Transverse colon (tissue), 4 donors: ENCODE results near the gene LPIN1. TPM values are rescaled to one million over a fixed set of nuclear protein-coding genes. Genes with fewer than 3 reads are reported as not detected.

ENCODE experiments used
- DNase-seq: peaks from one replicate; pipeline ENCODE4 v3.0.0-alpha.2; 2019
- H3K27ac ChIP-seq, 4 donors: fragments of 200-600 bp; sonication (generic); 2 replicates each; pipeline ENCODE4 v1.5.1; 2016 to 2018; ENCODE audit warnings: inconsistent platforms in 4 of 4
- H3K27me3 ChIP-seq: fragments of 200-600 bp; sonication (generic); 2 replicates; pipeline ENCODE4 v1.5.1; 2017; ENCODE audit warnings: inconsistent platforms
- H3K36me3 ChIP-seq, 4 donors: fragments of 200-600 bp; sonication (generic); 2 replicates each; pipeline ENCODE4 v1.5.1; 2017 to 2019; ENCODE audit warnings: inconsistent platforms in 4 of 4
- H3K4me1 ChIP-seq, 4 donors: fragments of 200-600 bp; sonication (generic); 2 replicates each; pipeline ENCODE4 v1.5.1; 2017 to 2020; ENCODE audit warnings: inconsistent platforms in 4 of 4
- H3K4me3 ChIP-seq, 4 donors: fragments of 200-600 bp; sonication (generic); 1 replicate in 1 of 4; 2 replicates in 3 of 4; pipeline versions ENCODE4 v1.5.1 to v1.6.1; 2017 to 2019; ENCODE audit warnings: inconsistent platforms in 4 of 4
- H3K9me3 ChIP-seq, 2 donors: fragments of 200-600 bp; sonication (generic); 2 replicates each; pipeline ENCODE4 v1.5.1; 2017 to 2019; ENCODE audit warnings: inconsistent platforms in 2 of 2
- CTCF ChIP-seq, 5 experiments: fragments of 200-600 bp in 3 of 5; fragments of 450-650 bp in 2 of 5; sonication (generic) in 3 of 5; IDR thresholded peaks; 1 replicate in 2 of 5; 2 replicates in 3 of 5; pipeline ENCODE4 v1.5.1; 2016 to 2017; ENCODE audit warnings: antibody characterized with exemption in 5 of 5, inconsistent platforms in 3 of 5, mild to moderate bottlenecking in 2 of 5, moderate library complexity in 1 of 5
- EP300 ChIP-seq: sonication (generic); formaldehyde crosslinking; IDR thresholded peaks from one replicate; pipeline ENCODE4 v1.6.1; 2017; ENCODE audit warnings: antibody characterized with exemption, low read depth
- POLR2A ChIP-seq: fragments of 450-650 bp; IDR thresholded peaks from one replicate; pipeline ENCODE4 v1.6.1; 2016; ENCODE audit warnings: antibody characterized with exemption, mild to moderate bottlenecking, moderate library complexity
- POLR2AphosphoS5 ChIP-seq, 3 donors: sonication (generic); formaldehyde crosslinking; IDR thresholded peaks; one replicate each; pipeline ENCODE4 v1.6.1; 2016; ENCODE audit warnings: antibody characterized with exemption in 3 of 3
- WGBS, 2 donors: methylation state at CpG; one replicate each; pipeline ENCODE4 v1.1.5; 2018; ENCODE audit warnings: low coverage in 1 of 2; 5-methylcytosine and 5-hydroxymethylcytosine counted together
- in situ Hi-C, 4 donors: fragments of 200-750 bp; cut with MboI; loops; one replicate each; pipeline versions ENCODE4 v1.15.0 to v1.15.1; 2017; ENCODE audit warnings: low sequenced_read_pairs in 3 of 4, low pct_ligation_motif_present in 1 of 4, low pct_unique_long_range_greater_than_20kb in 1 of 4
- intact Hi-C: fragments of 100-400 bp; cut with DNase I; formaldehyde crosslinking; loops from one replicate; pipeline ENCODE4 v1.15.1; 2023; ENCODE audit warnings: low total_unique reads
- total RNA-seq, 4 donors: library from RNA; depleted of rRNA; stranded (reverse); fragments of >200 nt; gene quantifications; one replicate each; pipeline ENCODE4 v1.1.0, GENCODE V29; 2016

The LPIN1 gene
- total RNA-seq, 4 donors from 2014 or later = 19.7 to 62.1 (median 26.6) TPM

GRCh38 chr2:11871421-11871820 lies 125.0 kb downstream of the LPIN1 start:
- TF ChIP-seq POLR2A = no peak
- TF ChIP-seq CTCF (IDR thresholded peaks at IDR 0.05) = no peak
- no peak for TF ChIP-seq POLR2AphosphoS5 (IDR thresholded peaks at IDR 0.05)
- Histone ChIP-seq H3K36me3 (no peaks in the 10 kb centered on the region), H3K4me3 (no peak overlapping the region), H3K9me3 (no peaks in the 10 kb centered on the region), H3K27me3 (no peaks in the 10 kb centered on the region), H3K4me1 (peaks cover 0 to 10% (median 0%) of the 10 kb centered on the region in 4 donors), H3K27ac (no peak overlapping the region)
- DNase-seq = no peak
- 92 to 100% methylated on average over 2 to 4 of the region's 4 CpGs for WGBS, 2 donors
- in situ Hi-C loops = loop anchor here in 2 of 4 donors (10.0 to 25.0 kb wide), 2 partner anchors 193 to 841 kb away; partner anchors contain the start of gene TRIB2 (in 1 of the 2)
- intact Hi-C loops = no loop called here

GRCh38 chr2:11872247-11872947 lies 126.0 kb downstream of the LPIN1 start:
- no peaks in the 10 kb centered on the region for H3K36me3 ChIP-seq
- no peak overlapping the region for H3K4me3 ChIP-seq
- 28 to 40% methylated on average over 4 to 5 of the region's 5 CpGs for WGBS, 2 donors
- H3K27me3 ChIP-seq = no peaks in the 10 kb centered on the region
- in situ Hi-C loops = loop anchor here in 2 of 4 donors (10.0 to 25.0 kb wide), 2 partner anchors 192 to 840 kb away; partner anchors contain the start of gene TRIB2 (in 1 of the 2)
- H3K27ac ChIP-seq = no peak overlapping the region
- intact Hi-C loops = no loop called here
- no peak for TF ChIP-seq POLR2AphosphoS5 (IDR thresholded peaks at IDR 0.05)
- TF ChIP-seq EP300 = no peak
- TF ChIP-seq POLR2A = no peak
- TF ChIP-seq CTCF (IDR thresholded peaks at IDR 0.05) = no peak
- H3K4me1 ChIP-seq = peaks cover 0 to 10% (median 0%) of the 10 kb centered on the region in 4 donors
- DNase-seq = no peak
- no peaks in the 10 kb centered on the region for H3K9me3 ChIP-seq

- Histone ChIP-seq H3K4me3 (no peak overlapping the region), H3K27me3 (no peaks in the 10 kb centered on the region), H3K9me3 (no peaks in the 10 kb centered on the region), H3K27ac (no peak overlapping the region), H3K36me3 (no peaks in the 10 kb centered on the region), H3K4me1 (peaks cover 0 to 10% (median 0%) of the 10 kb centered on the region in 4 donors)
- DNase-seq = no peak
- TF ChIP-seq POLR2A = no peak
- TF ChIP-seq CTCF (IDR thresholded peaks at IDR 0.05) = no peak
- in situ Hi-C loops (loop anchor here in 2 of 4 donors (10.0 to 25.0 kb wide), 2 partner anchors 192 to 839 kb away; partner anchors contain the start of gene TRIB2 (in 1 of the 2)), intact Hi-C loops (no loop called here)
- WGBS, 2 donors = 40 to 73% methylated on average over 2 of the region's 2 CpGs
Measured at GRCh38 chr2:11872948-11873269, 126.5 kb downstream of the LPIN1 start.

- Histone ChIP-seq H3K4me1 (peaks cover 0 to 10% (median 0%) of the 10 kb centered on the region in 4 donors), H3K27me3 (no peaks in the 10 kb centered on the region), H3K9me3 (no peaks in the 10 kb centered on the region), H3K27ac (no peak overlapping the region), H3K36me3 (no peaks in the 10 kb centered on the region), H3K4me3 (no peak overlapping the region)
- in situ Hi-C loops = loop anchor here in 2 of 4 donors (10.0 to 25.0 kb wide), 2 partner anchors 191 to 839 kb away; partner anchors contain the start of gene TRIB2 (in 1 of the 2)
- intact Hi-C loops = no loop called here
- TF ChIP-seq POLR2AphosphoS5 (IDR thresholded peaks at IDR 0.05) (no peak), POLR2A (no peak), CTCF (IDR thresholded peaks at IDR 0.05) (no peak), EP300 (no peak)
- no peak for DNase-seq
- WGBS, 2 donors = 72 to 77% methylated on average over 11 of the region's 11 CpGs
Measured at GRCh38 chr2:11873356-11874154, 127.1 kb downstream of the LPIN1 start.
